Stimulated activated CD8-positive, alpha-beta memory T cell treated with anti-CD3 and anti-CD28 coated beads, Interleukin-4, amount 100 ng/mL, for 48 hours (primary cell): Measurements from ENCODE around the gene TMEM135.
"Not testable (repeated sequence)": the region's sequence is repeated elsewhere in the genome, so short reads cannot be mapped to it uniquely, and the experiment has no call there.

Experiments used
- DNase-seq: peaks from one replicate; pipeline ENCODE4 v3.0.0-alpha.2; 2020

Gene TMEM135

GRCh38 chr11:87081358-87081757 lies 43.6 kb downstream of the TMEM135 start:
- DNase-seq = no peak

DNA sequence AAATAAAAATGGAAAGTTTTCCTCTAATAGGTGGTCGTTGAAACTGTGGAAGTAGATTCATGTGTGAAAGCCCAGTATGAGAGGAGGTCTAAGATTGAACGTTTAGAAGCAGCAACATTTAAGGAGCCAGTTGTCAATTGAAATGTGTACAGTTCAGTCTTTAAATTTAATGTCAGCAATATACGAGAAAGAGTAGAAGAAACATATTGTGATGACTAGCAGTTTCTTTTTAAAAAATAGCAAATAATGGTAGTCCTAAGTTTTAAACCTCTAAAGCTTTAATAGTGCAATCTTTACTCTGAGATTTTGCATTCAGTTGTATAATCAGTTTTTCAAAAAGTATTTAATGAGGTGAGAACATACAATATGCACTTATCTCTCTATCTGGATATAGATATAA lies 44.9 kb downstream of the TMEM135 start:
- no peak for DNase-seq

DNA sequence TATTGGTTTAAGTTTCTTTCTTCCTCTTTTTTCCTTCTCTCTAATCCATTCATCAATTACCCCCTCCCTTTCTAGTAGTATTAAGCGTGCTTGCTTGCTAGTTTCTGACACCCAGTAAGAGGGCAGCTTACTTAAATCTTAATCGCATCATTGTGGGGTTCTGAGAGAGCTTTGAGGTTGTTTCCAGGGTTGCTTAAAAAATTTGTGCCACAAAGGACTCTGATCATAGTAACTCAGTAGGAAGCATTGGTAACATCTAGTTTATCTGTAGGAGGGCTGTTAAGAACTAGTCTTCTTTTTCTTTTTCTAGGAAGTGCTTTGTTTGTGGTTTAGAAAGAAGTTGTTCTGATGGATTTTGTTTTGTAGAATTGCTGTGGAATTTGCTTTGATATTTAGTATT lies 45.3 kb downstream of the TMEM135 start:
- DNase-seq = no peak

DNA sequence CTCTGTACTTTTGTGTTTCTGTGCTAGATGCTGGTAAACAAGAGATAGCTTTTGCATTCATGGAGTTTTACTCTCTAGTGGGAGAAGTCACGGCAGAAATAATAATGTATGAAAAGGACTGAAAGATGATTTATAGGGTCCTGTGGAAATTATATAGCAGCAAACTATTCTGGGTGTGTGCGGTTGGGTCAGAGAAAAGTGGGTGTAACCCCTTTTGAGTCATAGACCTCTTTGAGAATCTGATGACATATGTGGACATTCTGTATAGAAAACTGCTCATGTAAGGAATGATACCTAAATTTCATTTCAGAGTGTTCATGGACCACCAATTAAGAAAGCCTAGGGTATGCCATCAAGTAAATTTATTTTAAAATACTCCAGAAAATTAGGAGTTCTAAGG lies 54.4 kb downstream of the TMEM135 start:
- no peak for DNase-seq

DNA sequence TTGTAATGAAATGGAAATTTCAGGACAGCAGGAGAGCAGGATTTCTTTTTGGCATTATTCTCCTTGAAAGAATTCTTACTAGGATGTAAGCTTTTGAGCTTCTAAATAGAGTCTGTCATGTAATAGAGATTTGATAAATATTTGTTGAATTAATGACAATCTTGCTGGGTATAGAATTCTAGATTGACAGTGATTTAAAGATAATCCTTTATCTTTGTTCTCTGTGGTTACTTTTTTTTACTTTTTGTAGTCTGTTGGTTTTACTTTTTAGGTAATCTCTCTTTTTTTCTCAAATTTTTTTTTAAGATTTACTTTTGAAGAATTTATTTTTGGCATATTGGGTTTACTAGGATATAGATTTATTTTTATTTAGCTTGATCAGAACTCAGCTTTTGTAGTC lies 54.8 kb downstream of the TMEM135 start:
- no peak for DNase-seq

- DNase-seq = peak; percentile 40
These were observed 59.8 kb downstream of the TMEM135 start for GRCh38 chr11:87097582-87097981.

GRCh38 chr11:87101956-87102580 lies 64.3 kb downstream of the TMEM135 start:
- DNase-seq = no peak

- not testable (repeated sequence) for DNase-seq
These were observed 68.1 kb downstream of the TMEM135 start for GRCh38 chr11:87105826-87106225.

DNA sequence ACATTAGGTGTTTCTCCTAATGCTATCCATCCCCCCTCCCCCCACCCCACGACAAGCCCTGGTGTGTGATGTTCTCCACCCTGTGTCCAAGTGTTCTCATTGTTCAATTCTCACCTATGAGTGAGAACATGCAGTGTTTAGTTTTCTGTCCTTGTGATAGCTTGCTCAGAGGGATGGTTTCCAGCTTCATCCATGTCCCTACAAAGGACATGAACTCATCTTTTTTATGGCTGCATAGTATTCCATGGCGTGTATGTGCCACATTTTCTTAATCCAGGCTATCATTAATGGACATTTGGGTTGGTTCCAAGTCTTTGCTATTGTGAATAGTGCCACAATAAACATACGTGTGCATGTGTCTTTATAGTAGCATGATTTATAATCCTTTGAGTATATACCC lies 69.6 kb downstream of the TMEM135 start:
- not testable (repeated sequence) for DNase-seq

GRCh38 chr11:87110443-87111131 lies 72.9 kb downstream of the TMEM135 start:
- no peak for DNase-seq

- no peak for DNase-seq
These were observed 76.4 kb downstream of the TMEM135 start for GRCh38 chr11:87114093-87114492.

DNA sequence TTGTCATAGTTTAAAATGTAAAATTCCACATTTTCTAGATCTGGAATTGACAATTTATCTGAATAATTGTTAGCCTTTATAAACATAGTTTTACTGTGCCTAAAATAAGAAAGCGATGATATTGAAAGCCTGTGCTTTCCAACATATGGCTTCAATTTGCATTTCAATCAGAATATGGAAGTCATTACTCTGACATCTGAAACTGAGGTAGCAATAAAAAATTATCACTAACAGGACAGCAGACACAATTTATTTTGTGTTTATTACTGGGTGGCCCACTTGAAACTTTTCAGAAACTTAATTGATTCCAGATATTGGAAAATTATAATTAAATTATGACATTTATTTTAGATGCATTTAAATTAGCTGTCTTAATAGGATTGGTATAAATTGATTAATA lies 78.5 kb downstream of the TMEM135 start:
- DNase-seq = no peak

GRCh38 chr11:87120937-87121336 lies 83.2 kb downstream of the TMEM135 start:
- DNase-seq = no peak

DNA sequence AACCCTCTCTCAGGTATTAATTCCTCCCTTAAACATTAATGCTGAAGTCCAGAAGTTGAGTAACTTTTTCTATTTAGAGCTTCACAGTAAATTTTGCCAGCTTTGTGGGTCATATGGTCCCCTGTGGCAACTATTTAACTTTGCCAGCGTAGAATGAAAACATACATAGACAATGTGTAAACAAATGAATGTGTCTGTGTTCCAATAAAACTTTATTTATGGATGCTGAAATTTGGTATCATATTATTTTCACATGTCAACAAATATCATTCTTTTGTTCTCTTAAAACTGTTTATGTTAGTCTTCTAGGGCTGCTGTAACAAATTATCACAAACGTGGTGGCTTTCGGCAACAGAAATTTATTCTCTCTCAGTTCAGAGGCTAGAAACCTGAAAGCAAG lies 85.1 kb downstream of the TMEM135 start:
- no peak for DNase-seq

GRCh38 chr11:87125257-87125656 lies 87.5 kb downstream of the TMEM135 start:
- DNase-seq = no peak

- no peak for DNase-seq
These were observed 89.4 kb downstream of the TMEM135 start for GRCh38 chr11:87127101-87127500.

- DNase-seq = no peak
These were observed 90.6 kb downstream of the TMEM135 start for GRCh38 chr11:87128372-87128771.

DNA sequence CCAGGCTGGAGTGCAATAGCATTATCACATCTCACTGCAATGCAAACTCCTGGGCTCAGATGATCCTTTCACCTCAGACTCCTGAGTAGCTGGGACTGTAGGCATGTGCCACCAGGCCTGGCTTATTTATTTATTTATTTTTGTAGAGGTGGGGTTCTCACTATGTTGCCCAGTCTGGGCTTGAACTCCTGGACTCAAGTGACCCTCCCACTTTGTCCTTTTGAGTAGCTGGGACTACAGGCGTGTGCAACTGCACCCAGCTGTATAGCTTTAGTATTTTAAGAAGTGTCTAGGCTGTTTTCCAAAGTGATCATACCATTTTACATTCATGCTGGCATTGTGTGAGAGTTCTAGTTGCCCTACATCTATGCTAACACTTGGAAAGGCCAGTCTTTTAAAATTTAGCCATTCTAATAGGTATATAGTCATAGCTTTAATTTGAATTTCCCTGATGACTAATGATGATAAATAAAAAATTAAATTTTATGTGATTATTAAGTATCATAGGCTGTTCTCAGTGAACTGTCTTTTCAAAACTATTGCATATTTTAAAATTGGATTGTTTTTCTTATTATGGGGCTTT lies 96.9 kb downstream of the TMEM135 start:
- DNase-seq = no peak

- no peak for DNase-seq
These were observed 98.5 kb downstream of the TMEM135 start for GRCh38 chr11:87136236-87136635.

DNA sequence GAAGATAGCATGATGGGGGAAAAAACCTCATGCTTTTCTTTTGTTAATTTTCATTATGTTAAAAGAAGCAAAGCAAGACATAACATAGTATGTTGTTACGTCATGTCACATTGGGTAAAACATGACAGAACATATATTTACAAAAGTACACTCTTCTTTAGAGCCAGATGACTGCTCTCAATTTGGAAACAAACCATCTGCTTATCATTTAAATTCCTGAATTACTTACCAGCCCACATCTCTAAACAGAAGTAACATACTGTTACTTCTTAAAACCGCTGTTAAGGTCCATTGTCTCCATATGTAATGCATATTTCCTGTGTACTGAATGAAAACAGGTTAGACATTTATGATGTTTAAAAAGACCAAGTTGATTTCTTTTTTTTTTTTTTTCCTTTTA lies 100.0 kb downstream of the TMEM135 start:
- DNase-seq = no peak

DNA sequence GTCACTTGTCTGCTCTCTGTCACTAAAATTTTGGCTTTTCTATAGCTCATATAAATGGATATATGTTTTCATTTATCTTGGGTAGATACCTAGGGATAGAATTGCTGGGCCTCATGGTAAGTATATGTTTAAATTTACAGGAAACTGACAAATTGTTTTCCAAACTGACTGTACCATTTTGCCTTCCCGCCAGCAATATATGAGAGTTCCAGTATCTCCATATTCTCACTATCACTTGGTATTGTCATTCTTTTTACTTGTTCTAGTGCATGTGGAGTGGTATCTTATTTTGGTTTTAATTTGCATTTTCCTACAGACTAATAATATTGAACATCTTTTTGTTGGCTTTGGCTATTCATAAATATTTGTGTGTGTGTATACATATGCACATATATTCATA lies 101.7 kb downstream of the TMEM135 start:
- no peak for DNase-seq

GRCh38 chr11:87141322-87141721 lies 103.6 kb downstream of the TMEM135 start:
- no peak for DNase-seq

DNA sequence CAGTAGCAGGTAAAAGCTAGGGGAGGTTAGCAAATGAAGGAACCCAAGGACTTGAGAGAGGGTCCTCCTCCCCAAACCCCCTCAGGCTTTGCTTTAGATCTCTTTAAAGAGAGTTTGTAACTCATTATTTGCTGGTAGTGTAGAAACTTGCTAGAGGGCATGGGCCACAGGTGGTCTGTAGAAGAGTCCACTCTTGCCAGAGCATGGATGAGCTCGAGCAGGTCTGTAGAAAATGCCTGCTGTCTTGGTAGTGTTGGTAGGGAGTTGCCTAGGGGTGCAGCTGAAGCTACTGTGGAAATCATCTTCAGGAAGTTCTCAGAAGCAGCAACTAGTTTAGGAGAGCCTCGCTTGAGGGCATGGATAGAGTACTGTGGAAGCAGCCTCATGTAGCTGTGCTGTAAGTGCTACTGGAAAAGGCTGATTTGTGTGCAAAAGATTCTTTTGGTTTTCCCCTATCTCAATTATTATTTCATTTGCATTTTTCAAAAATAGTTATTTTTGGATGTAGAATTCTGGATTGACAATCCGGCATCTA lies 104.3 kb downstream of the TMEM135 start:
- no peak for DNase-seq

GRCh38 chr11:87142594-87142993 lies 104.9 kb downstream of the TMEM135 start:
- DNase-seq = no peak
